ENCODE data around the gene TNK2. TPM values are rescaled to one million over a fixed set of nuclear protein-coding genes. Genes with fewer than 3 reads are reported as not detected.

TNK2 gene
- total and polyA plus RNA-seq, 2 donors (not counting 3 experiments of a cell fraction or from before 2014, with no cell fraction given), result 18.6 to 71.6 TPM

DNA sequence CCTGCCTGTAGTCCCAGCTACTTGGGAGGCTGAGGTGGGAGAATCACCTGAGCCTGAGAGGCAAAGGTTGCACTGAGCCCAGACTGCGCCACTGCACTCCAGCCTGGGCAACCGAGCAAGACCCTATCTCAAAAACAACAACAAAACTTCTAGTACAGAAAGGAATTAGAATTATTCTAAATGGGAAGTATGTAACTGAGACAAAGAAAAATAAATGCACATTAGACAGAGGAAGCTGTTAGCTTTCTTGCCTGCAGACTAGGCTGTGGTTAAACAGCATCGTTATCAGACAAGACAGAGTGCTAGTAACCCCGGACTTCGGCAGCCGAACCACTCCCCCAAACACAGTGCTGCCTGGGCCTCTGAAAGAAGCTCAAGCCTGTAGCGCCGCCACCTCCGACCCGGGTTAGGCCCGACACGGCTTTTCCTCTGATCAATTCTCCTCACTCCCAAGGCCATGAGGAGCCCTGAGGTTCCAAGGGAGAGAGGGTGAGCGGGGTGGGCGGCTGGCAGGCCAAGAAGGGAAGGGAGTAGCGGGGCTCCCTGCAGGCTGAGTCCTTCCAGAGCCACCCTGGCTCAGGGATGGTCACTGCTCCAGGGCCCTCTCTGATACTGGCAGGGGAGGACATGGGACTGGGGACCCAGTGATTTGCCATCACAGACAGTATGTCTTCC lies 51.8 kb downstream of the TNK2 start:
- Histone ChIP-seq H3K9me1 (replicated peaks; ENCODE audit: control insufficient read depth, extremely low read depth, insufficient read depth, low read length) (no peaks in the 10 kb centered on the region), H3K4me3 (replicated peaks in 1 of 3; ENCODE audit: insufficient read depth in 1 of 3, low read depth in 1 of 3, low read length in 3 of 3) (no peak overlapping the region), H3K4me2 (ENCODE audit: insufficient read depth, low read length) (no peak overlapping the region), H3K27me3 (ENCODE audit: control insufficient read depth in 2 of 2, insufficient read depth in 2 of 2, low read length in 2 of 2) (no peaks in the 10 kb centered on the region), H3K79me2 (ENCODE audit: control insufficient read depth, insufficient read depth, low read length) (no peaks in the 10 kb centered on the region), H3K4me1 (ENCODE audit: control insufficient read depth, extremely low read depth, insufficient read depth, low read length) (no peaks in the 10 kb centered on the region), H3K27ac (ENCODE audit: insufficient read depth, low read depth, low read length) (no peak overlapping the region), H2AFZ (ENCODE audit: low read depth, low read length) (no peak overlapping the region), H3K9ac (replicated peaks; ENCODE audit: extremely low read depth, insufficient read depth, low read length) (no peak overlapping the region), H3K36me3 (ENCODE audit: control insufficient read depth in 2 of 2, extremely low read depth in 1 of 2, insufficient read depth in 2 of 2, low read length in 2 of 2) (no peaks in the 10 kb centered on the region), H4K20me1 (replicated peaks; ENCODE audit: control insufficient read depth, extremely low read depth, insufficient read depth, low read length) (no peaks in the 10 kb centered on the region), H3K9me3 (replicated peaks; ENCODE audit: control insufficient read depth, insufficient read depth, low read length) (no peaks in the 10 kb centered on the region)
- DNase-seq (ENCODE audit: low read depth, low spot score), result no peak
- no peak for FAIRE-seq
- no TSS peak for BruUV-seq (replicated peaks)
- TF ChIP-seq EZH2 (IDR thresholded peaks at IDR 0.05; ENCODE audit: borderline replicate concordance, low read depth, low read length, severe bottlenecking) (no peak), POLR2AphosphoS5 (IDR thresholded peaks at IDR 0.05; ENCODE audit: insufficient read depth, low read depth, low read length) (no peak), POLR2A (IDR thresholded peaks at IDR 0.05; ENCODE audit: low read depth, low read length) (no peak), GATA2 (IDR thresholded peaks at IDR 0.05; ENCODE audit: insufficient read depth, insufficient read length, low read depth, low read length) (no peak), FOS (IDR thresholded peaks at IDR 0.05; ENCODE audit: borderline replicate concordance, insufficient read depth, low read length) (no peak), MYC (IDR thresholded peaks at IDR 0.05; ENCODE audit: low read depth, low read length) (no peak), JUN (IDR thresholded peaks at IDR 0.05; ENCODE audit: borderline replicate concordance, insufficient read depth, insufficient read length, low read depth) (no peak)
- TF ChIP-seq, protein P1, sequence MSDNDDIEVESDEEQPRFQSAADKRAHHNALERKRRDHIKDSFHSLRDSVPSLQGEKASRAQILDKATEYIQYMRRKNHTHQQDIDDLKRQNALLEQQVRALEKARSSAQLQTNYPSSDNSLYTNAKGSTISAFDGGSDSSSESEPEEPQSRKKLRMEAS (IDR thresholded peaks at IDR 0.05; ENCODE audit: insufficient read depth, insufficient read length), result no peak
- TF ChIP-seq, protein P2, sequence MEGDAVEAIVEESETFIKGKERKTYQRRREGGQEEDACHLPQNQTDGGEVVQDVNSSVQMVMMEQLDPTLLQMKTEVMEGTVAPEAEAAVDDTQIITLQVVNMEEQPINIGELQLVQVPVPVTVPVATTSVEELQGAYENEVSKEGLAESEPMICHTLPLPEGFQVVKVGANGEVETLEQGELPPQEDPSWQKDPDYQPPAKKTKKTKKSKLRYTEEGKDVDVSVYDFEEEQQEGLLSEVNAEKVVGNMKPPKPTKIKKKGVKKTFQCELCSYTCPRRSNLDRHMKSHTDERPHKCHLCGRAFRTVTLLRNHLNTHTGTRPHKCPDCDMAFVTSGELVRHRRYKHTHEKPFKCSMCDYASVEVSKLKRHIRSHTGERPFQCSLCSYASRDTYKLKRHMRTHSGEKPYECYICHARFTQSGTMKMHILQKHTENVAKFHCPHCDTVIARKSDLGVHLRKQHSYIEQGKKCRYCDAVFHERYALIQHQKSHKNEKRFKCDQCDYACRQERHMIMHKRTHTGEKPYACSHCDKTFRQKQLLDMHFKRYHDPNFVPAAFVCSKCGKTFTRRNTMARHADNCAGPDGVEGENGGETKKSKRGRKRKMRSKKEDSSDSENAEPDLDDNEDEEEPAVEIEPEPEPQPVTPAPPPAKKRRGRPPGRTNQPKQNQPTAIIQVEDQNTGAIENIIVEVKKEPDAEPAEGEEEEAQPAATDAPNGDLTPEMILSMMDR (IDR thresholded peaks at IDR 0.05; ENCODE audit: extremely low read depth in 1 of 2, insufficient read depth in 1 of 2, low read depth in 1 of 2, low read length in 2 of 2), result no peak
- intact Hi-C loops (cut with micrococcal nuclease), result loop anchor here (10.0 kb wide), 2 partner anchors 202 to 312 kb away; partner anchors contain the start of gene PPP1R2
- CTCF ChIA-PET, result interaction anchor here (4.1 to 11.6 kb wide), 2 partner anchors 38 to 57 kb away, joined by 101 to 454 read pairs; no protein-coding TSS in a partner anchor
- POLR2A ChIA-PET, result no interaction called here
- dilution Hi-C loops (cut with MboI; ENCODE audit: extremely low pct_ligation_motif_present, low sequenced_read_pairs), result no loop called here

Measured in endothelial cell of umbilical vein (primary cell).